PC-9 (cell line): Measurements from ENCODE around the gene NOTCH4. TPM values are rescaled to one million over a fixed set of nuclear protein-coding genes. Genes with fewer than 3 reads are reported as not detected.

Experiments
- BruUV-seq: library from RNA; stranded (reverse); fragments of 400-500 nt; replicated peaks from 2 replicates; lab custom pipeline; 2021; lab: Mats Ljungman, UMichigan
- CTCF ChIA-PET: fragments of 300-600 bp; sonication (Branson Sonifier 250); formaldehyde crosslinking; loops from one replicate; lab custom pipeline; 2022; ENCODE audit warnings: antibody characterized with exemption; lab: Charles Lee
- POLR2A ChIA-PET: fragments of 300-600 bp; sonication (Branson Sonifier 250); formaldehyde crosslinking; loops from one replicate; lab custom pipeline; 2022; ENCODE audit warnings: antibody characterized with exemption; ENCODE audit not compliant: unreplicated experiment; lab: Charles Lee
- DNase-seq, 2 experiments: peaks; one replicate each; pipeline versions ENCODE4 v3.0.0 to v3.0.0-alpha.2; 2015 to 2022; ENCODE audit warnings: mixed read lengths in 1 of 2
- H2AFZ ChIP-seq: fragments of 200-600 bp; sonication (generic); 2 replicates; pipeline ENCODE4 v1.8.1; 2017; ENCODE audit warnings: antibody characterized with exemption
- H3F3A ChIP-seq: fragments of 200-600 bp; sonication (generic); 2 replicates; pipeline ENCODE4 v1.8.1; 2017; ENCODE audit warnings: antibody characterized with exemption, mild to moderate bottlenecking, low read depth; ENCODE audit not compliant: insufficient read depth
- H3K27ac ChIP-seq: fragments of 200-600 bp; sonication (generic); 2 replicates; pipeline ENCODE4 v1.6.1; 2016; ENCODE audit warnings: mixed run types
- H3K27me3 ChIP-seq: fragments of 200-600 bp; sonication (generic); 2 replicates; pipeline ENCODE4 v1.6.1; 2016; ENCODE audit warnings: low read depth, mixed run types; ENCODE audit not compliant: insufficient read depth
- H3K36me3 ChIP-seq: fragments of 200-600 bp; sonication (generic); 2 replicates; pipeline ENCODE4 v1.6.1; 2016; ENCODE audit warnings: low read depth, mixed run types
- H3K4me1 ChIP-seq: fragments of 200-600 bp; sonication (generic); replicated peaks from 2 replicates; pipeline ENCODE4 v1.6.1; 2016; ENCODE audit warnings: mixed run types; ENCODE audit not compliant: insufficient read depth
- H3K4me2 ChIP-seq: fragments of 200-600 bp; sonication (generic); 2 replicates; pipeline ENCODE4 v1.6.1; 2017; ENCODE audit warnings: mixed run types
- H3K4me3 ChIP-seq: fragments of 200-600 bp; sonication (generic); 2 replicates; pipeline ENCODE4 v1.6.1; 2016; ENCODE audit warnings: mixed run types
- H3K79me2 ChIP-seq: fragments of 200-600 bp; sonication (generic); 2 replicates; pipeline ENCODE4 v1.6.1; 2017; ENCODE audit warnings: low read depth, mixed run types
- H3K9me2 ChIP-seq: fragments of 200-600 bp; sonication (generic); 2 replicates; pipeline ENCODE4 v1.8.1; 2017; ENCODE audit warnings: mild to moderate bottlenecking; ENCODE audit not compliant: insufficient read depth
- H3K9me3 ChIP-seq: fragments of 200-600 bp; sonication (generic); 2 replicates; pipeline ENCODE4 v1.8.1; 2016; ENCODE audit warnings: low read depth; ENCODE audit not compliant: insufficient read depth
- H4K20me1 ChIP-seq: fragments of 200-600 bp; sonication (generic); 2 replicates; pipeline ENCODE4 v1.8.1; 2017; ENCODE audit not compliant: insufficient read depth
- EZH2 ChIP-seq: fragments of 200-600 bp; sonication (generic); IDR thresholded peaks from 2 replicates; pipeline ENCODE4 v1.8.0; 2017; ENCODE audit warnings: antibody characterized with exemption, low read depth
- intact Hi-C: fragments of 100-400 bp; cut with micrococcal nuclease; formaldehyde crosslinking; loops from one replicate; pipeline ENCODE4 v1.10.0; 2022; ENCODE audit not compliant: unreplicated experiment
- total RNA-seq: library from RNA; stranded (reverse); gene quantifications from 2 replicates; pipeline ENCODE4 v1.2.3, GENCODE V29; 2021
- TF ChIP-seq, protein P1 (sequence below): fragments of 200-600 bp; sonication (generic); conservative IDR thresholded peaks from 2 replicates; pipeline ENCODE4 v1.6.1; 2017; ENCODE audit warnings: mixed run types, antibody characterized with exemption, mild to moderate bottlenecking, moderate library complexity

NOTCH4 gene
- total RNA-seq, 1 experiment from 2014 or later, result 1.5 TPM

DNA sequence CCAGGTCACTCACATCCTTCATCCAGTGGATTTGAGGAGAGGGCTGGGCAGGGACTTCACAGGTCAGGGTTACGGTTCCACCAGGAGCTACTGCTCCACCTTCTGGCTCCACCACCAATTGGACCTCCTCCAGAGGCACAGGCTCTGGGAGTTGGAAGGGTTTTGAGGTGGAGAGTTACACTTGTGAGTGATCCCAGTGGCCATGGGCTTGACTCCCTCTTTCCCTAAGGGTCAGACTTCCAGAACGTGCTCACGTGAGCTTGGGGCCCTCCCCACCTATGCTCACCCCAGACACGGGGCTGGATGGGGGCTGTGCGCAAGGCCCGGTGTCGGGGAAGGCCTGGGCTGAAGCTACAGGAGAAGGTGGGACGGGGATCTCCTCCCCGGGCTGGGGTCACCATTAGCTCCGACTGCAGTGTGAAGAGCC, 41.3 kb downstream of the NOTCH4 start:
- peaks cover 7% of the 10 kb centered on the region for H3K36me3 ChIP-seq
- TF ChIP-seq, protein P1, sequence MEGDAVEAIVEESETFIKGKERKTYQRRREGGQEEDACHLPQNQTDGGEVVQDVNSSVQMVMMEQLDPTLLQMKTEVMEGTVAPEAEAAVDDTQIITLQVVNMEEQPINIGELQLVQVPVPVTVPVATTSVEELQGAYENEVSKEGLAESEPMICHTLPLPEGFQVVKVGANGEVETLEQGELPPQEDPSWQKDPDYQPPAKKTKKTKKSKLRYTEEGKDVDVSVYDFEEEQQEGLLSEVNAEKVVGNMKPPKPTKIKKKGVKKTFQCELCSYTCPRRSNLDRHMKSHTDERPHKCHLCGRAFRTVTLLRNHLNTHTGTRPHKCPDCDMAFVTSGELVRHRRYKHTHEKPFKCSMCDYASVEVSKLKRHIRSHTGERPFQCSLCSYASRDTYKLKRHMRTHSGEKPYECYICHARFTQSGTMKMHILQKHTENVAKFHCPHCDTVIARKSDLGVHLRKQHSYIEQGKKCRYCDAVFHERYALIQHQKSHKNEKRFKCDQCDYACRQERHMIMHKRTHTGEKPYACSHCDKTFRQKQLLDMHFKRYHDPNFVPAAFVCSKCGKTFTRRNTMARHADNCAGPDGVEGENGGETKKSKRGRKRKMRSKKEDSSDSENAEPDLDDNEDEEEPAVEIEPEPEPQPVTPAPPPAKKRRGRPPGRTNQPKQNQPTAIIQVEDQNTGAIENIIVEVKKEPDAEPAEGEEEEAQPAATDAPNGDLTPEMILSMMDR, result no peak
- TF ChIP-seq EZH2, result no peak
- no peak for DNase-seq
- H2AFZ ChIP-seq, result no peak overlapping the region
- H3K27ac ChIP-seq, result no peak overlapping the region
- no peak overlapping the region for H3K4me2 ChIP-seq
- H3K9me2 ChIP-seq, result no peaks in the 10 kb centered on the region
- no TSS peak for BruUV-seq
- ChIA-PET POLR2A (no interaction called here), CTCF (no interaction called here)
- H3K4me3 ChIP-seq, result no peak overlapping the region
- no peaks in the 10 kb centered on the region for H3K9me3 ChIP-seq
- intact Hi-C loops, result no loop called here
- H4K20me1 ChIP-seq, result no peaks in the 10 kb centered on the region
- H3K79me2 ChIP-seq, result peaks cover 11% of the 10 kb centered on the region
- peaks cover 15% of the 10 kb centered on the region; the same call in 1 of the 2 replicates for H3F3A ChIP-seq
- H3K27me3 ChIP-seq, result no peaks in the 10 kb centered on the region
- H3K4me1 ChIP-seq, result peaks cover 8% of the 10 kb centered on the region; the same call in 1 of the 2 replicates

- H3K79me2 ChIP-seq, result peaks cover 11% of the 10 kb centered on the region
- POLR2A ChIA-PET, result interaction anchor here (0.6 kb wide), 1 partner anchor 63 kb away, joined by 3 read pairs; no protein-coding TSS in a partner anchor
- H4K20me1 ChIP-seq, result no peaks in the 10 kb centered on the region
- H3K9me2 ChIP-seq, result no peaks in the 10 kb centered on the region
- no TSS peak for BruUV-seq
- no peak overlapping the region for H2AFZ ChIP-seq
- peaks cover 2% of the 10 kb centered on the region; the same call in 1 of the 2 replicates for H3K36me3 ChIP-seq
- H3K27me3 ChIP-seq, result no peaks in the 10 kb centered on the region
- peaks cover 15% of the 10 kb centered on the region; the same call in 1 of the 2 replicates for H3F3A ChIP-seq
- peaks cover 8% of the 10 kb centered on the region; the same call in 1 of the 2 replicates for H3K4me1 ChIP-seq
- H3K27ac ChIP-seq, result no peak overlapping the region
- H3K4me3 ChIP-seq, result no peak overlapping the region
- intact Hi-C loops, result no loop called here
- TF ChIP-seq, protein P1, result no peak
- no peak for TF ChIP-seq EZH2
- no peak overlapping the region for H3K4me2 ChIP-seq
- H3K9me3 ChIP-seq, result no peaks in the 10 kb centered on the region
- CTCF ChIA-PET, result no interaction called here
- DNase-seq, result no peak
These were observed 41.8 kb downstream of the NOTCH4 start for GRCh38 chr6:32181915-32182529.

DNA sequence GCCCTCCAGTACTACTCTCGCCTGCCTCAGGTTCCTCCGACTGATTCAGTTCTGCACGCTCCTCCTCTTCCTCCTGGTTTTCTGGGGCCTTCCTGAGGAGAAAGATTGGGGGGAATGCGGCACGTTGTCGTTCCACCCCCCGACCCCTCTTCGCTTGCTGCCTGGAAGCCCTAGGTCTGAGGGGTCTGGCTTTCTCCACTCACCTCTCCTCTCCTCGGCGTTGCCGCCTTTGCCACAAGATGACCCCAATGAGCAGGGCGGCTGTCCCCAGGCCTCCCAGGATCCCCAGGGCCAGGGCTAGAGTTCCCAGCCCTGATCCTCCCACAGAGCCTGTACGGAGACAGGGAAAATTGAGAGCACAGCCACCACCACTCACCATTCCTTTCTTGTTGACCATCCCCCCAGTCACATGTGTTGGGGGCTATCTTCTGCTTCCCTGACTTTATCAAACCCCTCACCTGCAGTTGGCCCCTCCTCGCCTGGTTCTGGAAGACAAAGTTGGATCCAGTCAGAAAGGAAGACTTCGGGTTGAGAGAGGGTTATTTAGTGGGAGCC, 42.6 kb downstream of the NOTCH4 start:
- Histone ChIP-seq H3K36me3 (no peaks in the 10 kb centered on the region), H3K79me2 (peaks cover 11% of the 10 kb centered on the region), H3K9me3 (no peaks in the 10 kb centered on the region), H3K9me2 (no peaks in the 10 kb centered on the region), H4K20me1 (no peaks in the 10 kb centered on the region), H3K4me3 (no peak overlapping the region), H3K27me3 (no peaks in the 10 kb centered on the region), H3F3A (peaks cover 20% of the 10 kb centered on the region; the same call in 1 of the 2 replicates), H3K4me1 (peaks cover 15% of the 10 kb centered on the region), H3K27ac (no peak overlapping the region), H2AFZ (no peak overlapping the region), H3K4me2 (no peak overlapping the region)
- intact Hi-C loops, result no loop called here
- TF ChIP-seq, protein P1, result no peak
- TF ChIP-seq EZH2, result no peak
- CTCF ChIA-PET, result no interaction called here
- no peak for DNase-seq
- BruUV-seq, result no TSS peak
- POLR2A ChIA-PET, result interaction anchor here (0.6 kb wide), 1 partner anchor 64 kb away, joined by 3 read pairs; no protein-coding TSS in a partner anchor
